Loucy (cell line): ENCODE results near the gene TTF2.

Source experiments
- H2AFZ ChIP-seq: fragments of 200-600 bp; sonication (generic); 2 replicates; pipeline ENCODE4 v1.6.0; 2016; ENCODE audit warnings: antibody characterized with exemption, mild to moderate bottlenecking, low read length, moderate library complexity
- H3F3A ChIP-seq: fragments of 200-600 bp; 2 replicates; pipeline ENCODE4 v1.6.0; 2016; ENCODE audit warnings: antibody characterized with exemption, low read depth, mild to moderate bottlenecking
- H3K27me3 ChIP-seq: fragments of 200-600 bp; sonication (generic); 2 replicates; pipeline ENCODE4 v1.6.1; 2014; ENCODE audit warnings: low read length, mild to moderate bottlenecking; ENCODE audit not compliant: insufficient read depth, poor library complexity, severe bottlenecking
- H3K36me3 ChIP-seq: fragments of 200-600 bp; sonication (generic); 2 replicates; pipeline ENCODE4 v1.6.1; 2016; ENCODE audit warnings: low read length; ENCODE audit not compliant: insufficient read depth
- H3K4me1 ChIP-seq: fragments of 200-600 bp; sonication (generic); 2 replicates; pipeline ENCODE4 v1.5.1; 2014; ENCODE audit warnings: low read length, mild to moderate bottlenecking; ENCODE audit not compliant: insufficient read depth, poor library complexity, severe bottlenecking
- H3K4me2 ChIP-seq: fragments of 200-600 bp; sonication (generic); 2 replicates; pipeline ENCODE4 v1.6.0; 2014; ENCODE audit warnings: antibody characterized with exemption, low read length, low read depth, mild to moderate bottlenecking; ENCODE audit not compliant: poor library complexity, severe bottlenecking
- H3K4me3 ChIP-seq: fragments of 200-600 bp; sonication (generic); 2 replicates; pipeline ENCODE4 v1.5.1; 2014; ENCODE audit warnings: low read length, mild to moderate bottlenecking, mixed read lengths; ENCODE audit not compliant: poor library complexity, severe bottlenecking
- H3K79me2 ChIP-seq: fragments of 200-600 bp; sonication (generic); 2 replicates; pipeline ENCODE4 v1.6.1; 2014; ENCODE audit warnings: low read length; ENCODE audit not compliant: insufficient read depth
- H3K9ac ChIP-seq: fragments of 200-600 bp; sonication (generic); 2 replicates; pipeline ENCODE4 v1.6.0; 2014; ENCODE audit warnings: mild to moderate bottlenecking, low read depth, low read length, moderate library complexity; ENCODE audit not compliant: poor library complexity, severe bottlenecking
- H3K9me2 ChIP-seq: fragments of 200-600 bp; sonication (generic); replicated peaks from 2 replicates; pipeline ENCODE4 v1.6.1; 2016; ENCODE audit warnings: low read depth, low read length, mixed read lengths
- H3K9me3 ChIP-seq: fragments of 200-600 bp; sonication (generic); 2 replicates; pipeline ENCODE4 v1.6.1; 2014; ENCODE audit warnings: mild to moderate bottlenecking, antibody characterized with exemption, low read length, low read depth; ENCODE audit not compliant: insufficient read depth
- H4K20me1 ChIP-seq: fragments of 200-600 bp; sonication (generic); 2 replicates; pipeline ENCODE4 v1.6.0; 2014; ENCODE audit warnings: antibody characterized with exemption, low read length, mild to moderate bottlenecking; ENCODE audit not compliant: insufficient read depth, poor library complexity, severe bottlenecking
- EZH2phosphoT487 ChIP-seq: fragments of 200-600 bp; IDR thresholded peaks from 2 replicates; pipeline ENCODE4 v1.6.1; 2018; ENCODE audit warnings: antibody characterized with exemption, mild to moderate bottlenecking, moderate library complexity, borderline replicate concordance
- TF ChIP-seq, protein P1 (sequence below): fragments of 200-600 bp; sonication (generic); conservative IDR thresholded peaks from 2 replicates; pipeline ENCODE4 v1.5.1; 2014; ENCODE audit warnings: mild to moderate bottlenecking, antibody characterized with exemption, low read length

TTF2 gene

GRCh38 chr1:117084231-117084630 is 24.1 kb downstream of the TTF2 start:
- Histone ChIP-seq H3K9ac (no peak overlapping the region), H3K9me2 (no peaks in the 10 kb centered on the region), H3K4me3 (no peak overlapping the region), H3K4me2 (no peak overlapping the region), H3K79me2 (no peaks in the 10 kb centered on the region), H3F3A (no peaks in the 10 kb centered on the region), H2AFZ (no peak overlapping the region), H4K20me1 (no peaks in the 10 kb centered on the region), H3K4me1 (no peaks in the 10 kb centered on the region), H3K27me3 (no peaks in the 10 kb centered on the region), H3K9me3 (no peaks in the 10 kb centered on the region), H3K36me3 (peaks cover 79% of the 10 kb centered on the region; the same call in 1 of the 2 replicates)
- no peak for TF ChIP-seq EZH2phosphoT487
- TF ChIP-seq, protein P1, sequence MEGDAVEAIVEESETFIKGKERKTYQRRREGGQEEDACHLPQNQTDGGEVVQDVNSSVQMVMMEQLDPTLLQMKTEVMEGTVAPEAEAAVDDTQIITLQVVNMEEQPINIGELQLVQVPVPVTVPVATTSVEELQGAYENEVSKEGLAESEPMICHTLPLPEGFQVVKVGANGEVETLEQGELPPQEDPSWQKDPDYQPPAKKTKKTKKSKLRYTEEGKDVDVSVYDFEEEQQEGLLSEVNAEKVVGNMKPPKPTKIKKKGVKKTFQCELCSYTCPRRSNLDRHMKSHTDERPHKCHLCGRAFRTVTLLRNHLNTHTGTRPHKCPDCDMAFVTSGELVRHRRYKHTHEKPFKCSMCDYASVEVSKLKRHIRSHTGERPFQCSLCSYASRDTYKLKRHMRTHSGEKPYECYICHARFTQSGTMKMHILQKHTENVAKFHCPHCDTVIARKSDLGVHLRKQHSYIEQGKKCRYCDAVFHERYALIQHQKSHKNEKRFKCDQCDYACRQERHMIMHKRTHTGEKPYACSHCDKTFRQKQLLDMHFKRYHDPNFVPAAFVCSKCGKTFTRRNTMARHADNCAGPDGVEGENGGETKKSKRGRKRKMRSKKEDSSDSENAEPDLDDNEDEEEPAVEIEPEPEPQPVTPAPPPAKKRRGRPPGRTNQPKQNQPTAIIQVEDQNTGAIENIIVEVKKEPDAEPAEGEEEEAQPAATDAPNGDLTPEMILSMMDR, result no peak

DNA sequence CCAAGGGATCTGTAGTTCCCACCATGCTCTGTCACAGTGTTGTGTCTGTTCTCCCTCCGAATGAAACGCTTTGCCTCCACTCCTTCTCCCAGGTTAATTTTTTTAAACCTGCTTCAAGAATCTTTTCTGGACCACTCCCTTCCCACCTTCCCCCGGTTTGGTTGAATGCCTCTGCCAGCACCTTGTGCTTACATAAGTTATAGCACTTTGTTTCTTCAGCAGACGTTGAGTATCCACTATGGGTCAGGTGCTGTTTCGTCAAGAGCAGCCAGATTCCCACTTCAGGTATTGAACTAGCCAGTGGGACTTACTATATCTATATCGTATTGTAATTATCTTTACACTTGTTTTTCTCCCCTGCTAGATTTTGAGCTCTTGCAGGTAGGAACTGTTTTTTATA is 27.6 kb downstream of the TTF2 start:
- Histone ChIP-seq H3K4me3 (no peak overlapping the region), H3K36me3 (peaks cover 74% of the 10 kb centered on the region; the same call in 1 of the 2 replicates)
- TF ChIP-seq, protein P1, result no peak
- no peak for TF ChIP-seq EZH2phosphoT487

DNA sequence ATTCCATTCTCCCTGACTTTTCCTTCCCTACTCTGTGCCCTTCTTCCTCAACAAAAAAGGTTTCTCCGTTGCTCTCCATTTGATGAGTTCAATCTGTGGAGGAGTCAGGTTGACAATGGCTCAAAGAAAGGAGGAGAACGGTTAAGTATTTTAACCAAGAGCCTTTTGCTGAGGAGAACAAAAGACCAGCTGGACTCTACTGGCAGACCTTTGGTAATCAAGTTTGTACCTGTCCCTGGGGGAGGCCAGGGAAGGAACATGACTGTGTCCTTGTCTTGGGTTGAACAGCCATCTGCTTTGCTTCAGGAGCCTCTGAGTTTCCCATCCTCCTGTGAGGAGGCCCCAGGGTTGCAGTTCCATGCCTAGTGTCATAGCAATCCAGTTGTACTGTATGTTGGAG is 29.9 kb downstream of the TTF2 start:
- Histone ChIP-seq H3K27me3 (no peaks in the 10 kb centered on the region), H3K4me1 (peaks cover 6% of the 10 kb centered on the region), H3K4me3 (no peak overlapping the region), H3K9ac (no peak overlapping the region), H3K79me2 (no peaks in the 10 kb centered on the region), H3K9me2 (no peaks in the 10 kb centered on the region), H2AFZ (no peak overlapping the region), H3F3A (no peaks in the 10 kb centered on the region), H3K4me2 (no peak overlapping the region), H4K20me1 (no peaks in the 10 kb centered on the region), H3K9me3 (no peaks in the 10 kb centered on the region), H3K36me3 (peaks cover 70% of the 10 kb centered on the region; the same call in 1 of the 2 replicates)
- TF ChIP-seq, protein P1, result no peak

More for the DNA sequence above, 27.6 kb downstream of the TTF2 start:
- H2AFZ ChIP-seq, result no peak overlapping the region
- no peaks in the 10 kb centered on the region for H4K20me1 ChIP-seq
- no peaks in the 10 kb centered on the region for H3K9me2 ChIP-seq
- no peak overlapping the region for H3K4me2 ChIP-seq
- no peaks in the 10 kb centered on the region for H3K27me3 ChIP-seq
- H3F3A ChIP-seq, result no peaks in the 10 kb centered on the region
- H3K79me2 ChIP-seq, result no peaks in the 10 kb centered on the region
- no peaks in the 10 kb centered on the region for H3K4me1 ChIP-seq
- H3K9ac ChIP-seq, result no peak overlapping the region
- no peaks in the 10 kb centered on the region for H3K9me3 ChIP-seq
